ENCODE results near the gene IL16. TPM values are rescaled to one million over a fixed set of nuclear protein-coding genes. Genes with fewer than 3 reads are reported as not detected.

The IL16 gene
- polyA plus RNA-seq, 1 donor from 2014 or later = not detected

DNA sequence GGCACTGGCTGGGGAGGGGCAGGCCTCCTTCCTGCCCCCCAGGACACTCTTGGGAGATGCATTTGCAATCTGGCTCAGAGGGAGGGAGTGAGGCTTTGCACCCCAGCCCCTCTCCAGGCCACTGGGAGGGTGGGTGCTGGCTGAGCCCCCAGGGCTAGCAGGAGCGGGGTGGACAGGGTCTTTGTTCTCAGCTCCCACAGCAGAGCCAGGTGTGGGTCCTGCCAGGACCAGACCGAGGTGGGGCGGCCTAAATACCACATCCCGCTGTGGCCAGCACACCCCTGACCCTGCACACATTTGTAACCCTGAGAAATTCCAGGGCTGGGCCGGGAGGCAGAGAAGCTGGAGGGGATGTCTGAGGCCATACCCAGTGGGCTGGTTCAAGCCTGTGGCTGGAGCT, 86.2 kb downstream of the IL16 start:
- H3K9ac ChIP-seq (ENCODE audit: low read length) = no peak overlapping the region
- no peaks in the 10 kb centered on the region for H3K79me2 ChIP-seq (replicated peaks; ENCODE audit: insufficient read depth, low read length)
- H3K4me3 ChIP-seq (ENCODE audit: low read length) = no peak overlapping the region
- no peaks in the 10 kb centered on the region for H4K20me1 ChIP-seq (ENCODE audit: insufficient read depth)
- no peaks in the 10 kb centered on the region for H3K9me2 ChIP-seq (ENCODE audit: insufficient read depth, low read length)
- no peaks in the 10 kb centered on the region for H3K9me3 ChIP-seq (ENCODE audit: low read length)
- no peaks in the 10 kb centered on the region for H3K27me3 ChIP-seq (ENCODE audit: insufficient read depth, low read depth, low read length)
- H3K27ac ChIP-seq (ENCODE audit: low read length) = no peak overlapping the region
- no peaks in the 10 kb centered on the region for H3F3A ChIP-seq (ENCODE audit: insufficient read depth, low read length, poor library complexity, severe bottlenecking)
- H2AFZ ChIP-seq (ENCODE audit: low read depth, low read length) = no peak overlapping the region
- no peak overlapping the region for H3K4me2 ChIP-seq (ENCODE audit: low read length)
- no peak for TF ChIP-seq REST (IDR thresholded peaks at IDR 0.05; ENCODE audit: borderline replicate concordance)
- TF ChIP-seq RAD21 (conservative IDR thresholded peaks at IDR 0.05) = no peak
- TF ChIP-seq, protein P1, sequence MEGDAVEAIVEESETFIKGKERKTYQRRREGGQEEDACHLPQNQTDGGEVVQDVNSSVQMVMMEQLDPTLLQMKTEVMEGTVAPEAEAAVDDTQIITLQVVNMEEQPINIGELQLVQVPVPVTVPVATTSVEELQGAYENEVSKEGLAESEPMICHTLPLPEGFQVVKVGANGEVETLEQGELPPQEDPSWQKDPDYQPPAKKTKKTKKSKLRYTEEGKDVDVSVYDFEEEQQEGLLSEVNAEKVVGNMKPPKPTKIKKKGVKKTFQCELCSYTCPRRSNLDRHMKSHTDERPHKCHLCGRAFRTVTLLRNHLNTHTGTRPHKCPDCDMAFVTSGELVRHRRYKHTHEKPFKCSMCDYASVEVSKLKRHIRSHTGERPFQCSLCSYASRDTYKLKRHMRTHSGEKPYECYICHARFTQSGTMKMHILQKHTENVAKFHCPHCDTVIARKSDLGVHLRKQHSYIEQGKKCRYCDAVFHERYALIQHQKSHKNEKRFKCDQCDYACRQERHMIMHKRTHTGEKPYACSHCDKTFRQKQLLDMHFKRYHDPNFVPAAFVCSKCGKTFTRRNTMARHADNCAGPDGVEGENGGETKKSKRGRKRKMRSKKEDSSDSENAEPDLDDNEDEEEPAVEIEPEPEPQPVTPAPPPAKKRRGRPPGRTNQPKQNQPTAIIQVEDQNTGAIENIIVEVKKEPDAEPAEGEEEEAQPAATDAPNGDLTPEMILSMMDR (IDR thresholded peaks at IDR 0.05; ENCODE audit: poor library complexity, severe bottlenecking) = no peak
- TF ChIP-seq POLR2AphosphoS5 (IDR thresholded peaks at IDR 0.05) = no peak
- TF ChIP-seq EZH2 (IDR thresholded peaks at IDR 0.05; ENCODE audit: borderline replicate concordance, insufficient read depth, low read length, poor library complexity, severe bottlenecking) = no peak
- no peak for TF ChIP-seq TAF1 (IDR thresholded peaks at IDR 0.05; ENCODE audit: low read depth)
- TF ChIP-seq MXI1 (conservative IDR thresholded peaks at IDR 0.05; ENCODE audit: poor library complexity, severe bottlenecking) = no peak
- TF ChIP-seq SMC3 (conservative IDR thresholded peaks at IDR 0.05; ENCODE audit: poor library complexity) = no peak
- TF ChIP-seq EP300 (conservative IDR thresholded peaks at IDR 0.05; ENCODE audit: poor library complexity, severe bottlenecking) = no peak
- H3K36me3 ChIP-seq (ENCODE audit: insufficient read depth, low read length) = no peaks in the 10 kb centered on the region

DNA sequence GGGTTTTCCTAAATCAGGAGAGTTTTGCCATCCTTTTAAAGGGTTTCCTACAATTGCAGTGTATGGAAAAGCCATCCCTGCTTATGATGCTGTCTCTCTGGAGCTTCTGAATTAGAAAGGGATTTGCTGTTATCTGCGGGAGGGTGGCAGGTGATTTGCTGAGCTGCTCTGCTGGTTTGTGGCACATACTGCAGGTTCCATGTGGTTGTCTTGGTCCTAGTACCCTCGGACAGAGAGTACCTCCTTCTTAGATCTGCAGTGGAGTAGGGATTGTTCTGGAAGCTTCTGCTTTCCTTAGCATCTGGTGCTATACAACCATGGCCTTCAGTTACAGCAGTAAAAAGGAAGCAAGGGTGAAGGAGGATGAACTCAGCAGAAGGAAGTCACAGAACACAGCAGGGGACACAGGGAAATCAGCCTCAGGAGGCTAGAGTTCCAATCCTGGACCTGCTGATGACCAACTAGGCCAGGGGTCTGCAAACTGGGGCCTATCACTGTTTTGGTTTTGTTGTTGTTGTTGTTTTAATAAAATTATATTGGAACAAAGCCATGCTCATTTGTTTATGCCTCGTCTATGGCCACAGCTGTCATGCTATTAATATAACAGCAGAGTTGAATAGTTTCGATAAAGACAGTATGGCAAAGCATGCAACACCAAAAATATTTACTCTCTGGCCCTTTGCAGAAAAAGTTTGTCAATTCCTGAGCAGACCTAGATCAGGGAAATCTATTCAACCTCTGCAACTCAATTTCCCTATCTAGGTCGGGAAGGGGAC, 87.8 kb downstream of the IL16 start:
- H3K27me3 ChIP-seq (ENCODE audit: insufficient read depth, low read depth, low read length) = no peaks in the 10 kb centered on the region
- H3K79me2 ChIP-seq (replicated peaks; ENCODE audit: insufficient read depth, low read length) = no peaks in the 10 kb centered on the region
- no peaks in the 10 kb centered on the region for H3K9me2 ChIP-seq (ENCODE audit: insufficient read depth, low read length)
- H2AFZ ChIP-seq (ENCODE audit: low read depth, low read length) = no peak overlapping the region
- H3K4me3 ChIP-seq (ENCODE audit: low read length) = no peak overlapping the region
- no peaks in the 10 kb centered on the region for H3K9me3 ChIP-seq (ENCODE audit: low read length)
- H3K36me3 ChIP-seq (ENCODE audit: insufficient read depth, low read length) = no peaks in the 10 kb centered on the region
- H3K9ac ChIP-seq (ENCODE audit: low read length) = no peak overlapping the region
- H3F3A ChIP-seq (ENCODE audit: insufficient read depth, low read length, poor library complexity, severe bottlenecking) = no peaks in the 10 kb centered on the region
- no peaks in the 10 kb centered on the region for H4K20me1 ChIP-seq (ENCODE audit: insufficient read depth)
- no peak overlapping the region for H3K4me2 ChIP-seq (ENCODE audit: low read length)
- TF ChIP-seq EP300 (conservative IDR thresholded peaks at IDR 0.05; ENCODE audit: poor library complexity, severe bottlenecking) = no peak
- no peak for TF ChIP-seq REST (IDR thresholded peaks at IDR 0.05; ENCODE audit: borderline replicate concordance)
- no peak for TF ChIP-seq EZH2 (IDR thresholded peaks at IDR 0.05; ENCODE audit: borderline replicate concordance, insufficient read depth, low read length, poor library complexity, severe bottlenecking)
- TF ChIP-seq, protein P1 (IDR thresholded peaks at IDR 0.05; ENCODE audit: poor library complexity, severe bottlenecking) = no peak
- no peak for TF ChIP-seq SMC3 (conservative IDR thresholded peaks at IDR 0.05; ENCODE audit: poor library complexity)
- TF ChIP-seq RAD21 (conservative IDR thresholded peaks at IDR 0.05) = no peak
- TF ChIP-seq TAF1 (IDR thresholded peaks at IDR 0.05; ENCODE audit: low read depth) = no peak
- no peak for TF ChIP-seq MXI1 (conservative IDR thresholded peaks at IDR 0.05; ENCODE audit: poor library complexity, severe bottlenecking)
- no peak for TF ChIP-seq POLR2AphosphoS5 (IDR thresholded peaks at IDR 0.05)
- no peak overlapping the region for H3K27ac ChIP-seq (ENCODE audit: low read length)

Measured in neural cell (in vitro differentiated cells).